Spinal cord (tissue), 10 donors: ENCODE measurements around the gene UMODL1. TPM values are rescaled to one million over a fixed set of nuclear protein-coding genes. Genes with fewer than 3 reads are reported as not detected.

Source experiments
- DNase-seq, 6 donors: peaks; one replicate each; pipeline versions ENCODE4 v3.0.0 to v3.0.0-alpha.2; 2013 to 2015; ENCODE audit warnings: low spot score in 6 of 6, low read depth in 4 of 6
- H3K27ac ChIP-seq: one replicate; pipeline ENCODE4 v1.5.1; 2013; ENCODE audit warnings: low read depth, low read length, control low read depth
- H3K27me3 ChIP-seq: one replicate; pipeline ENCODE4 v1.6.1; 2013; ENCODE audit warnings: low read length; ENCODE audit not compliant: control insufficient read depth, insufficient read depth
- H3K36me3 ChIP-seq: one replicate; pipeline ENCODE4 v1.6.1; 2013; ENCODE audit warnings: low read length; ENCODE audit not compliant: control insufficient read depth, insufficient read depth
- H3K4me1 ChIP-seq: one replicate; pipeline ENCODE4 v1.6.1; 2013; ENCODE audit warnings: low read length; ENCODE audit not compliant: control insufficient read depth, insufficient read depth
- H3K4me3 ChIP-seq: one replicate; pipeline ENCODE4 v1.5.1; 2013; ENCODE audit warnings: low read depth, low read length, control low read depth
- H3K9me3 ChIP-seq: one replicate; pipeline ENCODE4 v1.6.1; 2013; ENCODE audit warnings: low read length; ENCODE audit not compliant: control insufficient read depth, insufficient read depth
- WGBS: methylation state at CpG from one replicate; pipeline ENCODE4 v1.1.5; 2013; ENCODE audit warnings: missing lambda C conversion rate; ENCODE audit not compliant: insufficient coverage; 5-methylcytosine and 5-hydroxymethylcytosine counted together
- polyA plus RNA-seq, 2 donors: library from polyadenylated mRNA; unstranded; fragments of 120-200 nt; gene quantifications; one replicate each; pipeline ENCODE4 v1.2.1, GENCODE V29; 2013; ENCODE audit not compliant: insufficient read length in 2 of 2
- total RNA-seq, 2 donors: library from RNA; depleted of rRNA in 1 of 2; stranded (reverse); fragments of 120-200 nt in 1 of 2; fragments of >200 nt in 1 of 2; gene quantifications; one replicate each; pipeline versions ENCODE4 v1.2.3 to v1.2.4, GENCODE V29; 2013 to 2014
- donor health status: healthy.

Gene UMODL1
- total and polyA plus RNA-seq, 4 donors, result 0.11 to 0.21 (median 0.17) TPM; not detected in 1

GRCh38 chr21:42144221-42144620 is 73.1 kb downstream of the UMODL1 start:
- peaks cover 2% of the 10 kb centered on the region for H3K36me3 ChIP-seq
- H3K27me3 ChIP-seq, result no peaks in the 10 kb centered on the region
- no peak overlapping the region for H3K4me3 ChIP-seq
- H3K27ac ChIP-seq, result no peak overlapping the region
- DNase-seq, result no peak
- 94% methylated on average over 3 of the region's 3 CpGs for WGBS
- no peaks in the 10 kb centered on the region for H3K9me3 ChIP-seq
- H3K4me1 ChIP-seq, result peaks cover 18% of the 10 kb centered on the region

GRCh38 chr21:42144679-42145568 is 73.8 kb downstream of the UMODL1 start:
- DNase-seq, result no peak
- Histone ChIP-seq H3K4me1 (peaks cover 18% of the 10 kb centered on the region), H3K4me3 (no peak overlapping the region), H3K36me3 (peaks cover 2% of the 10 kb centered on the region), H3K27ac (no peak overlapping the region), H3K9me3 (no peaks in the 10 kb centered on the region), H3K27me3 (no peaks in the 10 kb centered on the region)
- WGBS, result 83% methylated on average over 4 of the region's 4 CpGs

GRCh38 chr21:42145569-42146272 is 74.6 kb downstream of the UMODL1 start:
- H3K36me3 ChIP-seq, result peaks cover 2% of the 10 kb centered on the region
- DNase-seq, result peak; percentile 58 to 94 (median 69)
- 28% methylated on average over 10 of the region's 15 CpGs for WGBS
- H3K4me1 ChIP-seq, result peaks cover 20% of the 10 kb centered on the region
- H3K27ac ChIP-seq, result no peak overlapping the region
- no peak overlapping the region for H3K4me3 ChIP-seq
- H3K9me3 ChIP-seq, result no peaks in the 10 kb centered on the region
- H3K27me3 ChIP-seq, result no peaks in the 10 kb centered on the region

- no peak for DNase-seq
Observed at GRCh38 chr21:42146273-42146805, 75.2 kb downstream of the UMODL1 start.

GRCh38 chr21:42146821-42147220 is 75.7 kb downstream of the UMODL1 start:
- Histone ChIP-seq H3K4me3 (no peak overlapping the region), H3K27me3 (no peaks in the 10 kb centered on the region), H3K9me3 (no peaks in the 10 kb centered on the region), H3K36me3 (peaks cover 2% of the 10 kb centered on the region), H3K27ac (no peak overlapping the region), H3K4me1 (peaks cover 28% of the 10 kb centered on the region)
- DNase-seq, result no peak
- WGBS, result 89% methylated on average over 19 of the region's 19 CpGs

More at GRCh38 chr21:42146273-42146805, 75.2 kb downstream of the UMODL1 start:
- Histone ChIP-seq H3K4me1 (peaks cover 27% of the 10 kb centered on the region), H3K4me3 (no peak overlapping the region), H3K9me3 (no peaks in the 10 kb centered on the region), H3K27me3 (no peaks in the 10 kb centered on the region), H3K27ac (no peak overlapping the region), H3K36me3 (peaks cover 2% of the 10 kb centered on the region)
- 100% methylated on average over 6 of the region's 10 CpGs for WGBS

- no peak for DNase-seq
- Histone ChIP-seq H3K9me3 (no peaks in the 10 kb centered on the region), H3K4me3 (no peak overlapping the region), H3K27me3 (no peaks in the 10 kb centered on the region), H3K27ac (no peak overlapping the region), H3K36me3 (peaks cover 2% of the 10 kb centered on the region), H3K4me1 (peaks cover 25% of the 10 kb centered on the region)
- WGBS, result 84% methylated on average over 12 of the region's 13 CpGs
Observed at GRCh38 chr21:42147386-42148020, 76.4 kb downstream of the UMODL1 start.

- no CpG with 5 or more reads among the region's 2 CpGs for WGBS
- Histone ChIP-seq H3K4me3 (no peak overlapping the region), H3K4me1 (peaks cover 25% of the 10 kb centered on the region), H3K9me3 (no peaks in the 10 kb centered on the region), H3K27ac (no peak overlapping the region), H3K36me3 (peaks cover 2% of the 10 kb centered on the region), H3K27me3 (no peaks in the 10 kb centered on the region)
- DNase-seq, result no peak
Observed at GRCh38 chr21:42148097-42148496, 77.0 kb downstream of the UMODL1 start.

- Histone ChIP-seq H3K36me3 (peaks cover 2% of the 10 kb centered on the region), H3K9me3 (no peaks in the 10 kb centered on the region), H3K27ac (no peak overlapping the region), H3K4me1 (peaks cover 25% of the 10 kb centered on the region), H3K27me3 (no peaks in the 10 kb centered on the region), H3K4me3 (no peak overlapping the region)
- no peak for DNase-seq
- 97% methylated on average over 3 of the region's 3 CpGs for WGBS
Observed at GRCh38 chr21:42148584-42148983, 77.5 kb downstream of the UMODL1 start.

GRCh38 chr21:42149656-42150473 is 78.7 kb downstream of the UMODL1 start:
- Histone ChIP-seq H3K36me3 (peaks cover 2% of the 10 kb centered on the region), H3K4me3 (no peak overlapping the region), H3K9me3 (no peaks in the 10 kb centered on the region), H3K4me1 (peaks cover 25% of the 10 kb centered on the region), H3K27ac (no peak overlapping the region), H3K27me3 (no peaks in the 10 kb centered on the region)
- WGBS, result 95% methylated on average over 18 of the region's 21 CpGs
- DNase-seq, result no peak
